Smooth muscle cell of the brain vasculature (primary cell): ENCODE data around the gene ZEB2.

Source experiments
- DNase-seq: peaks from one replicate; pipeline ENCODE4 v3.0.0-alpha.2; 2012; ENCODE audit warnings: low read depth, low spot score

ZEB2 gene

DNA sequence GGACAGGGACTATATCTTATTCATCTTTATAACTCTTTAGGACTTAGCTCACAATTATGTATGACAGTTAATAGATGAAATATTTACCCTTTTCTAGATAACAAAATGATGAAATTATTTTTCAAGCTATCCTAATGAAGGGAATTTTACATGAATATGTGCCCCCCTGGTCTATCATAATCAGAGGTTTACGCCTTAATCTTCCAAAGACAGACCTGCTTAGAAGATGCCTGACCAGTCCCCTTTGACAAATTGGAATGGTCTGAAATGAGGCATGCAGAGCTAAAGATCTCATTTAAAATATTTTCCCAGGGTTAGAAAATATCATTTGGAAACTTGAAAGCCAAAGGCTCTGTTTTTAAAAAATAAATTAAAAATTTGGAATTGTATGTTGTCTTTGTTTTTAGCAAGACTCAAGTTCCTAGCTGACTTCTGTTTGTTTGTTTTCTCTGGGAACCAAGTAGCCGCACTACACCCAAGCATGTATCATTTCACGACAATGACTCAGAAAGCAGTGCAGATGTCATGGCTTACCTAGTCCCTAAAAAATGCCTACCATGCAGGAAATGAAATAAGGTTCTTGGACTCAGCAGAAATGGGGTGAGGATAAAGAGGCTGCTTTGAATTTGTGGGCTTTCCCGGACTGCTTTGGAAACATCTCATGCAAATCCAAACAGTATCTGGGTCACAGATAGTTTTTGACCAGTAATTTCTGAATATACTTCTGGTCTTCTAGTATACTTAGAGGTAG, 162.1 kb downstream of the ZEB2 start:
- DNase-seq: peak; percentile 69

DNA sequence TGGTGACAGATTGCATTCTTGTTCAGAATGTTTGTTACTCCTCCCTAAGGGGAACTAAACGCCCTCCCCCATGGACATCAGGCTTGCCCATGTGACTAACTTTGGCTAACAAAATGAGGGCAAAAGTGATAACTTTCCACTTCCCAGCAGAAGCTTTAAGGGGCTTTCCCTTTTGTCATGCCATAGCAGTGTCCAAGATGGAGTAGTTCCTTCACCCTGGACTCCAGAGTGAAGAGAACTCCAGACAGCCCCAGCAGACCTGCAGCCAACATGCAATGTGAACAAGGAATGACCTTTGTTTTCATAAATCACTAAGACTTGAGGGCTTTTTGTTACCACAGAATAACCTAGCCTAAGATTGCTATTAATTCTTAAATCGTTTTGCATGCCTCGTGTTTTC, 163.5 kb downstream of the ZEB2 start:
- no peak for DNase-seq

- no peak for DNase-seq
These were observed 165.0 kb downstream of the ZEB2 start for GRCh38 chr2:144354953-144355352.

- DNase-seq: no peak
These were observed 168.2 kb downstream of the ZEB2 start for GRCh38 chr2:144351687-144352086.

DNA sequence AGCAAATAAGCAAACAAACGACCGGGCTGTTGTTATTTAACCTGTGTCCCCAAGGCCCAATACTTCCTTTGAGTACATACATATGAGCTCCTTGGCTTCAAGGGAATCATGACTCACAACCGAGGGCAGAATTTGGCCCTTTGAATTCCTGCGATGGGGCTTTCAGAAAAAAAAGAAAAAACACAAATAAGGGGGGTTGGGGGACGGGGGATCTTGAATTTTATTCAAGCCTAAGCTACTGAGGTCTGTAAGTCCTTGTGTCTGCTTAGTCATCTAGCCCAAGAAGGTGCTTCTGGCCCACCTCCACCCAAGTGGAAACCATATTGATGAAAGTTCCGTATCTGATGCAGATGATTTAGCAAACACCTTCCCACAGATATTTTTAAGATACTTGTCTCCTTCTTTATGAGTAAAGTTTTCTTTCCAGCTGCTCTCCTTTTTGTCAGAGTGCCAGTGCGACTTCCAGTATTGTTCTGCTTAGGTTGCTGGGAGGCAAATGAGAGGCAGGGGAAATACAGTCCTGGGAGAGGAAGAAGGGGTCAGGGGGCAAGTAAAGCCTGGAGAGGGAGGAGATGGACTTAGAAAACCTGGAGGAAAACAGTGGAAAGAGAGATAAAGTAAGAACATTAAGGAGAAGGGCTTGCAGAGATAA, 169.6 kb downstream of the ZEB2 start:
- DNase-seq: peak; percentile 76

- DNase-seq: no peak
These were observed 170.2 kb downstream of the ZEB2 start for GRCh38 chr2:144349674-144350073.

- DNase-seq: no peak
These were observed 171.1 kb downstream of the ZEB2 start for GRCh38 chr2:144348846-144349245.

DNA sequence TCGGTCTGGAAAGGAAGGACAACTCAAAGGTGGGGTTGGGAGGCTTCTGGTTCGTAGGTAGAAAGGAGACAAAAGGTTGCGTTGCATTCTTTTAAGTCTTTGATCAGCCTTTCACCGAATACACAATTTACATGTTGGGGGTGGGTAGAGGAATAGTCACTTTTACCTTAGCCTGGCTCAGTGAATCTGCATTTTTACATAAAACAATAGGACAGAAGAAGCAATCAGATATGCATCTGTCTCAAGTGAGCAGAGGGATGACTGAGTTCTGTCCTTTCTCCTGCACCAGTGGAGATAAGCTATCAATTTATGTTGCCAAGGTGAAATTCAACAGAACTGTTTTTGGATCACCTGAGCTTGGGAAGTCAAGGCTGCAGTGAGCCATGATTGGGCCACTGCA, 173.7 kb downstream of the ZEB2 start:
- no peak for DNase-seq

DNA sequence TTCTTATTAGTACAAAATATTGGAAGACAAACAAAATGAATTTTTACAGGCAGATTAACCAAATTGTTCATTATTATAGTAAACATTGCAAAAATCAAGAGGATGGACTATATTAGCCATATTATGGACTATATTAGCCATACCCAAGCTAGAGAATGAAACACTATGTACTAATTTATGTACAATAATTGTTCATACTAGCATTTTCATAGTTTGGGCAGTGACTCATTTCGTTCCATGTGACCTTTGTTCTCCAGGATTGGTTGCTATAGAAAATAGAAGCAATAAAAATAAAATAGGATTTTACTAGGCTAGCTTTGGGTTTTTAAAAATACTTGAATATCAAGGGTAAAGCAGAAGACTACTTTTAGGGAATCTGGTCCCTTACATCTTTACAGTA, 176.8 kb downstream of the ZEB2 start:
- DNase-seq: no peak

DNA sequence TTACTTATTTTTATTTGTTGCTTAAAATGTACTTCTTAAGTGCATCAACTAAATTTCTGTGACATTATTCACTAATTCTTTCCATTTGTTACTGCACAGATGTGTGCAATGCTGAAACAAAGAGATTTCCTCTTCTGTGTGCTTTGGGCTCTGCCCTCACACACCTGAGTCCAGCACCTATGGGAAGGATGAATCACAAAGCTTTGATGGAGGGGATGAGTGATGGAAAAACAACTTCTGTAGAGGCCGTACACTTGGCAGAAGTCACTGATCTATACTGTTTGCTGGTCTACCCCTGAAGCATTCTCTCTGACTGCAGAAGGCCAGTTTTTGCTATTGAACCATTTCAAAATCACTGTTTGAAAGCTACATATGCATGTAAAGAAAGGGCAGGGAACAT, 178.4 kb downstream of the ZEB2 start:
- DNase-seq: no peak

DNA sequence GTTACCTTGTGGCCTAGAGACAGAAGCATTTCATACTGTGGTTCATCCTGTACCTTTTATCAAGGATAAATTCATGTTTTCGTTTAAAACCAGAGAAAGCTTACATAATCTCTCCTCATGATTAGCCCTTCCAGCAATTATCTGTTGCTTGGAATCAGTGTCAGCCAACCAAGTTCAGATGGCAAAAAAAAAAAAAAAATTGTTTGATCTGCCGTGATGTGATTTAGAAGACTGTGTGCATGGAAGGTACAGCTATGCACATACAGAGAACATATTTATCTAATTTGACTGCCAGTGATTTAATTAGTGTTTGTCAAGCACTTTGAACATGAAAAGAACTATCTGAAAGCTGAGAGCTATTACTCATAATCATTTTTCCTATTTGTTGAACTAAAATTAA, 180.9 kb downstream of the ZEB2 start:
- no peak for DNase-seq

DNA sequence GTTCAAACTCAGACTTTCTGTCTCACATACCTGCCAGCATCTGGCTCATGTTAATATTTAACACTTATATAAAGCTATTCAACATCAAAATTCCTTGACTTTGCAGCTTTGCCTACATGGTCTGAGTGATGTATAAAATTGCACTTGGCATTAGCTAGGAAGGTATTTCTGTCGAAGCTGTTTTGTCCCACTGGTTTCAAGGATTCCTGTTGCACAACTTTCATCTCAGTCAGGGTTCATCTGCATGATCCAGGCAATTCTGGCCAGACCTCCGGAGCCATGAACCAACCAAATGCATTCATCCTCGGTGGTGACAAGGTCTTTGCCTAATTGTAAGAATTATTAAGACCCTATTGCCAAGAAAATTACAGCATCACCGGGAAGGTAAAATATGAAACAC, 185.4 kb downstream of the ZEB2 start:
- DNase-seq: no peak
